GM21526 (cell line): ENCODE results near the gene PAM16.
"Not testable (repeated sequence)": the region's sequence is repeated elsewhere in the genome, so short reads cannot be mapped to it uniquely, and the experiment has no call there.

Experiments used
- ATAC-seq: cut with Tn5 transposase; IDR thresholded peaks from one replicate; pipeline ENCODE4 v1.9.1; 2021; ENCODE audit warnings: moderate library complexity; ENCODE audit not compliant: unreplicated experiment, low FRiP score

Gene PAM16

GRCh38 chr16:4337540-4338088, 13.5 kb downstream of the PAM16 start:
- ATAC-seq: no peak

- no peak for ATAC-seq
Measured at GRCh38 chr16:4336701-4337539, 14.2 kb downstream of the PAM16 start.

- no peak for ATAC-seq
Measured at GRCh38 chr16:4334724-4335495, 16.2 kb downstream of the PAM16 start.

GRCh38 chr16:4333714-4334113, 17.4 kb downstream of the PAM16 start:
- ATAC-seq: not testable (repeated sequence)

DNA sequence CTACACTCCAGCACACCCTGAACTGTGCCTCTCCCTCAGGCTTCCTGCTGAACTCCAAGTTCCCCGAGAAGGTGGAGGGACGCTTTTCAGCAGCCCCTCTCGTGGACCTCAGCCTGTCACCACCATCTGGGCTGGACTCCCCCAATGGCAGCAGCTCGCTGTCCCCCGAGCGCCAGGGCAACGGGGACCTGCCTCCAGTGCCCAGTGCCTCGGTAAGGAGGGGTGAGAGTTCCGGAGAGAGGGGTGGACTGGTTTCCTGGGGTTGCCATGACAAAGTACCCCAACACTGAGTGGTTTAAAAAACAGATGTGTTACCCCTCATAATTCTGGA, 17.8 kb downstream of the PAM16 start:
- ATAC-seq: no peak

DNA sequence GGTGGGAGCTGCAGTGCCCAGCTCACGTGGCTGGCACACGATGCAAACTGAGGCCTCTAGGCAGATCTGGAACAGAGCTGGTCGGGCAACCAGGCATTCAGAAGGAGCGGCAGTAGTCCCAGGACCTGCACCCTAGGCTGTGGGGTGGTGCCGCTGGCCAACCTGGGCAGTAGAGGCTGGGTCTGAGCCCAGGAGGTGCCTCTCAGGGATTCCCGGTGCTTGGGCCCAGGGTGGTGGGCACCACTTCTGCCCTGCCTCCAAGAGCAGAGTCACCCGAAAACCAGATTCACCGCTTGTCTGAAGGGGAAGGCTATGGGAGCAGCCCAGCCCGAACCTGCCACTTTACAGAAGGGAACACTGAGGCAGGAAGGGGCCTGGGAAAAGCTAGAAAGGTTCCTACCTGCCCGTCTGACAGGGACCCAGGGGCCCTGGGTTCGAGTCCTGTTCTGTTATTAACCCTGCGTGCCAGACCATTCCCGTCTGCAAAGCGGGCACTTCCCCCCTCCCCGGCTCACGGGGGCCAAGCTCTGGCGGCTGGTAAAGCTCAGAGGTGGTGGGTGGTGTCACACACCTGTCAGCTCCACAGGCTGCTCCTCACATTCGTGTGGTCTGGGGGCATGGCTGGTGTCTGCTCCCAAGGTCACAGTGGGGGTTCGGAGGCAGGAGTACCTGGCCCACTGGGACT, 18.4 kb downstream of the PAM16 start:
- ATAC-seq: no peak

DNA sequence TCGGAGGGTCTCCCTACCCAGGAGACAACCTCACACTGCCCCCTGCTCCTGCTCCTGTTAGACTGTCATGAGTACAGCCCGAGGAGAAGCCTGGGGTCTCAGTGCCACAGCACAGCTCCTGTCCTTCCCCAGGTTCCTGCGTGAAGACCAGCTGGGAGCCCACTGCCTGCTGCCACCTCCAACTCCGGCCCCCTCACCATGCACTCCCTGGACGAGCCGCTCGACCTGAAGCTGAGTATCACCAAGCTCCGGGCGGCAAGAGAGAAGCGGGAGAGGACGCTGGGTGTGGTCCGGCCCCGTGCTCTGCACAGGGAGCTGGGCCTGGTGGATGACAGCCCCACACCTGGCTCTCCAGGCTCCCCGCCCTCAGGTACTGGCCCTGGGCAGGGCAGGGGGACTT, 19.0 kb downstream of the PAM16 start:
- no peak for ATAC-seq

DNA sequence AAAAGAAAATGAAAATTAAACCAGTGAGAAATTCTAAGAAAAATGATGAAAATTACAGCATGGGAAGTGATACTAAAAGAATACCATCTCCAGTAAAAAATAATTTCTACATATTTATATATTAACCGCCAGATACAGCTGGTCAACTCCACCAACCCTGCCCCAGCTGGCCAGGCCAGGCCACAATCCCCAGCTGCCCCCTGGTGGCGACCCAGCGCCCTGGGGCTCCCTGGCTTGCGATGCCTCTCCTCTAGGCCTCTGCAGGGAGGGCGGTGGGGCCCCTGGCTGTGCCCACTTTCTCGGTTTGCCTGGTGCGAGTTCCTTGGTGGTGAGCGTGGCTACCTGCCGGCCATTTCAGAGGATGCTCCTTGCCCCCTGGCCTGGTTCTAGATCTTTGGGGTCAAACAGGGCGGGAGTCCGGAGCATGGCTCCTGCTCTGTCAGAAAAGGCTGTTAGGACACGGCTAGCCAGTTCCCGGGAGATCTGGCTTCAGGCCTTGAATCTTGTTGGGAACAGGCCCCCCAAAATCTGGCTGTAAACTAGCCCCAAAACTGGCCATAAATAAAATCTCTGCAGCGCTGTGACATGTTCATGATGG, 20.7 kb downstream of the PAM16 start:
- ATAC-seq: no peak

- ATAC-seq: no peak
Measured at GRCh38 chr16:4328782-4329775, 22.0 kb downstream of the PAM16 start.

- ATAC-seq: no peak
Measured at GRCh38 chr16:4328046-4328781, 22.9 kb downstream of the PAM16 start.

DNA sequence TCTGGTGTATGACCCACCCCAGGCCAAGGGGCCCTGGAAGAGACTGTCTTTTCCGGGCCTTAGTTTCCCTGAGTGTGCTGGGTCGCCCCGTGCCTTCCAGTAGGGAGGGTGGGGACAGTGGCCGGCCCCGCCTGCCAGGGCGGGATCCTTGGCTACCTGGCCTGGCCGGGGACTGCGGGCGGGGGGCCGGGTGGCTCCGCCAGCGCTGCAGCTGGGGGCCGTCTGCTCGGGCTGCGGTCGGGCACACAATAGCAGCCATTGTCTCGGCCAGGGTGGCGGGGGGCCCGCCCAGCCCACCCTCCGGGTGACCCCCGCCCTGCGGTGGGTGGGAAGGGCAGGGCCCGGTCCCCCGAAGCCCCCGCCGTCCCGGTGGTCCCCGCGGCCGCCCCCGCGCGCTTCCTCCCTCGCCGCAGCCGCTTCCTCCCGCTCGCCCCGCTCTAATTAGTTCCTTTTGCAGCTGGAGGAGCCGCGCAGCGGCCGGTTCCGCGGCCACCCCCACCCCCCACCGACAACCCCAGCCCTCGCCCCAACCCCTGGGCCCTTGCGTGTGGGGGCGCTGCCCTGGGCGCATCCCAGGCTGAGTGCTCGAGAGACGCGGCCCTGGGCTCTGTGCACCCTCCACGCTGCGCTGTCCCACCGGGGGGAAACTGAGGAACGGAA, 23.6 kb downstream of the PAM16 start:
- no peak for ATAC-seq

- ATAC-seq: no peak
Measured at GRCh38 chr16:4325253-4325758, 25.8 kb downstream of the PAM16 start.

GRCh38 chr16:4324492-4325252, 26.4 kb downstream of the PAM16 start:
- ATAC-seq: no peak

DNA sequence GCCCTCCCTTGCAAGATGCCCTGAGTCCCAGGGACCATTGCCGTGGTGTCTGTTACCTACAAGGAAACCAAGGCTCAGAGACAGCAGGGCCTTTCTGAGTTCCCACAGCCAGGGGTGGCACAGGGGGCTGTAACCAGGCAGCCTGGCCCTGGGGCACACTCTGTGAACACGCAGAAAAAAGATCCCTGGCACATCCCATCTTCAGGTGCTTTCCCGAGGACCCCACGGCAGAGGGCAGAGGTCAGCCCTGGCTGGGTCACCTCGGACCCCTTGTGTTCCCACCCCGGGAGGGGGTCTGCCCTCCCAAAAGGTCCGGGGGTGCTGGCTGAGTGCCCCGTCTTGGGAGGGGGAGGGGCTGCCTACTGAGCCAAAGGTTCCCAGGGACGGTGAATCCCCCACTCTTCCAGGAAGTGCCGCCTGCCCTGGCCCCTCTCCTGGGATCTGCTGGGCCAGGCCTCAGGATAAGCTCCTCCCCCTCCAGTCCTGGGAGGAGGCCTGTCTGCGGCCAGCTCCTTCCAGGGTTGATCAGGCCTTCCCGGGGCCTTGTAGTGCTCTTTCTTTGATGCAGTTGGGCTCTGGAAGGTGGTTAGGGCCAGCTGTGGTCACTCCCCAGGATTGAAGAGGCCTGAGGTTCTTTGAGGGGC, 27.2 kb downstream of the PAM16 start:
- ATAC-seq: no peak

DNA sequence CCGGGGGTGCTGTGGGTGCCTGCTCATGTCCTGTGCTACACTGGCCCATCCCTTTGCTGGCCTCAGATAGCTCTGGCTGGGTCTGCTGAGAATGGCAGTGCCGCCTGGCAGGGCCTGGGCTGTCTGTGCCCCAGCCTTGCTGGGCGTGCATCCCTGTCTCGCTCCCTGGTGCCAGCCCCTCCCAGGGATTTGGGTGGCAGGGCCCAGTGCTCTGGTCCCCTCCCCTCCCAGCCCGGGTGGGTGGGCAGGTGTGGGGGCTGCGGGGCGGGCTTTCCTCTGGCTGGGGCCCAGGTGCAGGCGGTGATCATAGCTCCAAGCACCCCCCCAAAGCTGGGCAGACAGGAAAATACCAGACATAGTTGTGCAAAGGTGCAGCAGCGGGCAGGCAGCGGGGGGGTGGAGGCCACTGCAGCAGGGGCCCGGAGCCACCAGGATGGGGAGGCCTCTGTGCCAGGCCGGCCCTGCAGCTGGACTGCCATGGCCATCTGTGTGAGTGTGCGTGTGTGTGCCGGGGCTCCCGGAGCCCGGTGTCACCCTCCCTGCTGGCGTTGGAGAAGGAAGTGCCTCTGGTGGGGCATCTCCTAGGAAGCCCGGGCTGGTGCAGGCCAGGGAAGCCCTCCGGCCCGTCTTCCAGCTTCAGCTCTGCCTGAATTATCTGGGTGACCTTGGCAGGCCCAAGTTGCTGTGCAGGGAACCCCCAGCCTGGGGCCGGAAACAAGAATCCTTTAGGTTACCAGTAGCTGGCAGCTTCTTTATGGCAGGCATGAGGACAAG, 27.9 kb downstream of the PAM16 start:
- no peak for ATAC-seq
